GM19043 (cell line): ENCODE measurements around the gene PRODH.
"Not testable (repeated sequence)": the region's sequence is repeated elsewhere in the genome, so short reads cannot be mapped to it uniquely, and the experiment has no call there.

Experiments
- ATAC-seq: cut with Tn5 transposase; IDR thresholded peaks from one replicate; pipeline ENCODE4 v1.9.1; 2021; ENCODE audit warnings: low read depth; ENCODE audit not compliant: unreplicated experiment

Gene PRODH

GRCh38 chr22:18914558-18914957, 21.5 kb downstream of the PRODH start:
- ATAC-seq: not testable (repeated sequence)

GRCh38 chr22:18912264-18912946, 23.7 kb downstream of the PRODH start:
- not testable (repeated sequence) for ATAC-seq

- ATAC-seq: not testable (repeated sequence)
These were observed 24.6 kb downstream of the PRODH start for GRCh38 chr22:18911535-18911934.

- ATAC-seq: no peak
These were observed 26.5 kb downstream of the PRODH start for GRCh38 chr22:18909556-18909955.

GRCh38 chr22:18906896-18907295, 29.2 kb downstream of the PRODH start:
- no peak for ATAC-seq

- peak; percentile 21 for ATAC-seq
These were observed 29.7 kb downstream of the PRODH start for GRCh38 chr22:18906410-18906745.

GRCh38 chr22:18905540-18906409, 30.3 kb downstream of the PRODH start, which contains the start of gene DGCR6:
Gene DGCR6, plus strand, starts transcription at chr22:18906320. Its CDS starts 55 bp downstream, at chr22:18906375.
- ATAC-seq: peak; percentile 88

- not testable (repeated sequence) for ATAC-seq
These were observed 39.9 kb downstream of the PRODH start for GRCh38 chr22:18896037-18896657.

- ATAC-seq: not testable (repeated sequence)
These were observed 42.3 kb downstream of the PRODH start for GRCh38 chr22:18893775-18894174.

- ATAC-seq: peak; percentile 66
These were observed 45.4 kb downstream of the PRODH start for GRCh38 chr22:18890510-18891192.

- ATAC-seq: no peak
These were observed 48.0 kb downstream of the PRODH start for GRCh38 chr22:18888115-18888514.

- not testable (repeated sequence) for ATAC-seq
These were observed 51.6 kb downstream of the PRODH start for GRCh38 chr22:18884465-18884864.

GRCh38 chr22:18881260-18881659, 54.8 kb downstream of the PRODH start:
- not testable (repeated sequence) for ATAC-seq
